Endothelial cell of umbilical vein (primary cell): Measurements from ENCODE around the gene CLCN5. TPM values are rescaled to one million over a fixed set of nuclear protein-coding genes. Genes with fewer than 3 reads are reported as not detected.
A peak's percentile ranks its signal among the peaks of the same experiment; 100 is the strongest.

Experiments
- BruUV-seq: library from RNA; stranded (reverse); fragments of 400-500 nt; replicated peaks from 2 replicates; lab custom pipeline; 2021; lab: Mats Ljungman, UMichigan
- CTCF ChIA-PET: fragments of 300-600, 350-600 bp; sonication (Branson Sonifier 250); formaldehyde crosslinking; loops from one replicate; lab custom pipeline; 2021; ENCODE audit warnings: antibody characterized with exemption, inconsistent platforms; lab: Charles Lee
- POLR2A ChIA-PET: fragments of 300-600, 350-600 bp; sonication (Branson Sonifier 250); formaldehyde crosslinking; loops from one replicate; lab custom pipeline; 2021; ENCODE audit warnings: antibody characterized with exemption, inconsistent platforms; lab: Charles Lee
- DNase-seq: peaks from one replicate; pipeline ENCODE4 v3.0.0-alpha.2; 2011; ENCODE audit warnings: low read depth, low spot score
- FAIRE-seq: peaks from 2 replicates; lab custom pipeline; 2011; peaks lifted over from hg19 to GRCh38; lab: Jason Lieb, UNC
- H2AFZ ChIP-seq: 2 replicates; pipeline ENCODE4 v1.6.0; 2012; ENCODE audit warnings: low read depth, low read length, control low read depth, inconsistent platforms
- H3K27ac ChIP-seq: 2 replicates; pipeline ENCODE4 v1.5.1; 2011; ENCODE audit warnings: low read depth, mild to moderate bottlenecking, control low read depth, low read length, moderate library complexity; ENCODE audit not compliant: insufficient read depth
- H3K27me3 ChIP-seq, 2 experiments: 2 replicates each; pipeline versions ENCODE4 v1.6.0 to v1.6.1; 2011; ENCODE audit warnings: low read length in 2 of 2, mixed read lengths in 1 of 2; ENCODE audit not compliant: control insufficient read depth in 2 of 2, insufficient read depth in 2 of 2
- H3K36me3 ChIP-seq, 2 experiments: 2 replicates in 1 of 2; 3 replicates in 1 of 2; pipeline ENCODE4 v1.5.1; 2011; ENCODE audit warnings: low read length in 2 of 2, mild to moderate bottlenecking in 1 of 2, moderate library complexity in 1 of 2; ENCODE audit not compliant: control insufficient read depth in 2 of 2, insufficient read depth in 2 of 2; ENCODE audit errors: extremely low read depth in 1 of 2
- H3K4me1 ChIP-seq: 3 replicates; pipeline ENCODE4 v1.5.1; 2011; ENCODE audit warnings: mild to moderate bottlenecking, low read length; ENCODE audit not compliant: control insufficient read depth, insufficient read depth; ENCODE audit errors: extremely low read depth
- H3K4me2 ChIP-seq: 2 replicates; pipeline ENCODE4 v1.6.1; 2011; ENCODE audit warnings: low read length, control low read depth, mixed read lengths; ENCODE audit not compliant: insufficient read depth
- H3K4me3 ChIP-seq, 3 experiments: fragments of 200-600 bp in 1 of 3; sonication (generic), shearing (Covaris generic) in 1 of 3; replicated peaks in 1 of 3; 2 replicates each; pipeline ENCODE4 v1.5.1; 2011 to 2016; ENCODE audit warnings: control low read depth in 3 of 3, low read length in 3 of 3, mild to moderate bottlenecking in 2 of 3, inconsistent platforms in 1 of 3, low read depth in 1 of 3, moderate library complexity in 1 of 3; ENCODE audit not compliant: insufficient read depth in 1 of 3
- H3K79me2 ChIP-seq: 2 replicates; pipeline ENCODE4 v1.6.0; 2012; ENCODE audit warnings: low read length, inconsistent platforms; ENCODE audit not compliant: control insufficient read depth, insufficient read depth
- H3K9ac ChIP-seq: replicated peaks from 2 replicates; pipeline ENCODE3; 2011; ENCODE audit warnings: low read length, control low read depth; ENCODE audit not compliant: insufficient read depth; ENCODE audit errors: extremely low read depth
- H3K9me1 ChIP-seq: replicated peaks from 3 replicates; pipeline ENCODE4 v1.6.0; 2011; ENCODE audit warnings: mild to moderate bottlenecking, low read length; ENCODE audit not compliant: control insufficient read depth, insufficient read depth; ENCODE audit errors: extremely low read depth
- H3K9me3 ChIP-seq: replicated peaks from 2 replicates; pipeline ENCODE4 v1.5.1; 2012; ENCODE audit warnings: low read length, inconsistent platforms; ENCODE audit not compliant: control insufficient read depth, insufficient read depth
- H4K20me1 ChIP-seq: replicated peaks from 2 replicates; pipeline ENCODE3; 2011; ENCODE audit warnings: mild to moderate bottlenecking, low read length; ENCODE audit not compliant: control insufficient read depth, insufficient read depth; ENCODE audit errors: extremely low read depth
- CTCF ChIP-seq, 2 donors: IDR thresholded peaks; 1 replicate in 1 of 2; 2 replicates in 1 of 2; pipeline ENCODE4 v1.5.1; 2011; ENCODE audit warnings: low read length in 2 of 2, mild to moderate bottlenecking in 2 of 2, moderate library complexity in 2 of 2, control low read depth in 1 of 2, inconsistent platforms in 1 of 2, low read depth in 1 of 2; ENCODE audit not compliant: insufficient read depth in 1 of 2; ENCODE audit errors: extremely low read depth in 1 of 2
- EZH2 ChIP-seq: IDR thresholded peaks from 2 replicates; pipeline ENCODE4 v1.6.1; 2012; ENCODE audit warnings: borderline replicate concordance, low read depth, mild to moderate bottlenecking, moderate library complexity, low read length, inconsistent platforms; ENCODE audit not compliant: severe bottlenecking
- FOS ChIP-seq: IDR thresholded peaks from 2 replicates; pipeline ENCODE4 v1.6.1; 2011; ENCODE audit warnings: mild to moderate bottlenecking, low read length, moderate library complexity, borderline replicate concordance; ENCODE audit not compliant: insufficient read depth
- GATA2 ChIP-seq: IDR thresholded peaks from 2 replicates; pipeline ENCODE4 v1.7.0; 2011; ENCODE audit warnings: low read depth, mild to moderate bottlenecking, moderate library complexity, mixed read lengths, low read length; ENCODE audit not compliant: insufficient read length, insufficient read depth
- JUN ChIP-seq: IDR thresholded peaks from 2 replicates; pipeline ENCODE4 v1.6.1; 2011; ENCODE audit warnings: borderline replicate concordance, low read depth; ENCODE audit not compliant: insufficient read length, insufficient read depth
- MYC ChIP-seq: IDR thresholded peaks from one replicate; pipeline ENCODE4 v1.6.1; 2011; ENCODE audit warnings: mild to moderate bottlenecking, low read depth, low read length
- POLR2A ChIP-seq: IDR thresholded peaks from 2 replicates; pipeline ENCODE4 v1.6.1; 2012; ENCODE audit warnings: low read depth, mild to moderate bottlenecking, control low read depth, low read length
- dilution Hi-C: fragments of 300-500 bp; cut with MboI; formaldehyde crosslinking; loops from one replicate; pipeline ENCODE4 v1.15.0; 2019; ENCODE audit warnings: low sequenced_read_pairs; ENCODE audit not compliant: extremely low pct_ligation_motif_present
- intact Hi-C: fragments of 100-400 bp; cut with micrococcal nuclease; formaldehyde crosslinking; loops from one replicate; pipeline ENCODE4 v1.10.0; 2022
- polyA plus RNA-seq, 4 experiments: library from polyadenylated mRNA; depleted of rRNA in 3 of 4; stranded (reverse) in 3 of 4; unstranded in 1 of 4; fragments of >200 nt; gene quantifications; 2 replicates each; pipeline versions ENCODE4 v1.2.1 to v1.2.3, GENCODE V29; 2011 to 2012; ENCODE audit warnings: missing spikeins in 1 of 4
- total RNA-seq: library from RNA; stranded (reverse); gene quantifications from 2 replicates; pipeline ENCODE4 v1.2.3, GENCODE V29; 2021
- TF ChIP-seq, protein P1 (sequence below): IDR thresholded peaks from 2 replicates; pipeline ENCODE4 v1.6.1; 2011; ENCODE audit not compliant: insufficient read depth, insufficient read length

CLCN5 gene
- total and polyA plus RNA-seq, 2 donors (not counting 3 experiments of a cell fraction or from before 2014, with no cell fraction given): 3.1 to 12.9 TPM

- no peaks in the 10 kb centered on the region for H4K20me1 ChIP-seq
- no peak overlapping the region for H3K4me2 ChIP-seq
- FAIRE-seq: peak; percentile 18
- peaks cover 6% of the 10 kb centered on the region for H3K4me1 ChIP-seq
- TF ChIP-seq FOS (no peak), GATA2 (no peak)
- TF ChIP-seq, protein P1, sequence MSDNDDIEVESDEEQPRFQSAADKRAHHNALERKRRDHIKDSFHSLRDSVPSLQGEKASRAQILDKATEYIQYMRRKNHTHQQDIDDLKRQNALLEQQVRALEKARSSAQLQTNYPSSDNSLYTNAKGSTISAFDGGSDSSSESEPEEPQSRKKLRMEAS: no peak
- no peak overlapping the region for H3K4me3 ChIP-seq
- POLR2A ChIA-PET: no interaction called here
- no peak overlapping the region for H2AFZ ChIP-seq
- no TSS peak for BruUV-seq
- intact Hi-C loops: no loop called here
- H3K9ac ChIP-seq: no peak overlapping the region
- no peaks in the 10 kb centered on the region for H3K36me3 ChIP-seq
- H3K9me3 ChIP-seq: no peaks in the 10 kb centered on the region
- no peaks in the 10 kb centered on the region for H3K27me3 ChIP-seq
- DNase-seq: no peak
- dilution Hi-C loops: no loop called here
- H3K79me2 ChIP-seq: no peaks in the 10 kb centered on the region
- H3K9me1 ChIP-seq: no peaks in the 10 kb centered on the region
- no peak overlapping the region for H3K27ac ChIP-seq
- CTCF ChIA-PET: interaction anchor here (0.5 to 1.3 kb wide), 2 partner anchors 8 to 12 kb away, joined by 3 read pairs; no protein-coding TSS in a partner anchor
Measured at GRCh38 chrX:50106051-50106675, 183.8 kb downstream of the CLCN5 start.

DNA sequence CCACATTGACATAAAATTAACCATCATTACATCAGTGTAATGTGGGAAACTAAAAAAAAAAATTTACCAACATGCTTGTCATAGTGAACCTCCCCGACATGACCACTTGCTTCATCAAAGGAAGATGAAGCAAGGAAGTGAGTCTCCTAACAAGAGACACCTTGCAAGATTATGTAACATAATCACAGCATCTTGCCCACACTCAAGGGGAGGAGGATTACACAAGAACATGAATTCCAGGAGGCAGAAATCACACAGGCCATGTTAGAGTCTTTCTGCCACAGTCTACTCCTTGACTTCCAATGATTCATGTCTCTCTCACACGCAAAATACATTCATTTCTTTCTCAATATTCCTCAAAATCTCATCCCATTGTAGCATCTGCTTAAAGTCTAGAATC, 185.1 kb downstream of the CLCN5 start:
- intact Hi-C loops: no loop called here

More for the DNA sequence above, 185.1 kb downstream of the CLCN5 start:
- POLR2A ChIA-PET: no interaction called here
- Histone ChIP-seq H3K9me1 (no peaks in the 10 kb centered on the region), H3K4me2 (no peak overlapping the region), H3K4me1 (peaks cover 6% of the 10 kb centered on the region), H3K27ac (no peak overlapping the region), H3K27me3 (no peaks in the 10 kb centered on the region), H3K36me3 (no peaks in the 10 kb centered on the region), H3K9me3 (no peaks in the 10 kb centered on the region), H2AFZ (no peak overlapping the region), H3K9ac (no peak overlapping the region), H4K20me1 (no peaks in the 10 kb centered on the region), H3K4me3 (no peak overlapping the region), H3K79me2 (no peaks in the 10 kb centered on the region)
- dilution Hi-C loops: no loop called here
- no peak for TF ChIP-seq JUN
- no peak for TF ChIP-seq CTCF (IDR thresholded peaks at IDR 0.05; ENCODE audit: extremely low read depth in 1 of 2, insufficient read depth in 1 of 2, low read depth in 1 of 2, low read length in 2 of 2)
- no peak for TF ChIP-seq POLR2A
- TF ChIP-seq MYC: no peak
- no peak for TF ChIP-seq GATA2
- TF ChIP-seq EZH2: no peak
- BruUV-seq: no TSS peak
- CTCF ChIA-PET: no interaction called here
- FAIRE-seq (no peak), DNase-seq (no peak)
